Measurements from ENCODE around the gene CLEC4M.
"Not testable (repeated sequence)": the region's sequence is repeated elsewhere in the genome, so short reads cannot be mapped to it uniquely, and the experiment has no call there.

CLEC4M gene

DNA sequence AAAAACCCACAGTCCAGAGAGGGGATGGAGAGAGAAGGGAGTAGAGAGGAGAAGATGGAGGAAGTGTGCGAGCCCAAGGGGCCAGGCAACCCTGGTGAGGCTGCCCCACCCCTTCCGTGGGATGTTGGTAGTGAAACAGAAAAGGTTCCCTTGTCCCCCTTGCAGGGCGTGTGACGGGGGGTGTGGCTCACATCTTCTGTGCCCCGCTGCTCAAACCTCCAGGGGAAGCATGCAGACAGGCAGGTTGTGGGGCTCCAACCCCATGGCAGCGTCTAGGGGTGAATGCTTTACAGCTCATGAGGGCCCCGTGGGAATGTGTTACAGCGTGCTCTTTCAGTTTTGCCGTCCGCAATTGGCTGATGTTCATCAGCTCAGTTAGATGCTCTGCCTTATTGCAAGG lies 52.3 kb downstream of the CLEC4M start:
- peak; percentile 53 for DNase-seq

GRCh38 chr19:7816040-7816439 lies 53.0 kb downstream of the CLEC4M start:
- DNase-seq = not testable (repeated sequence)

GRCh38 chr19:7817801-7818200 lies 54.8 kb downstream of the CLEC4M start:
- no peak for DNase-seq

DNA sequence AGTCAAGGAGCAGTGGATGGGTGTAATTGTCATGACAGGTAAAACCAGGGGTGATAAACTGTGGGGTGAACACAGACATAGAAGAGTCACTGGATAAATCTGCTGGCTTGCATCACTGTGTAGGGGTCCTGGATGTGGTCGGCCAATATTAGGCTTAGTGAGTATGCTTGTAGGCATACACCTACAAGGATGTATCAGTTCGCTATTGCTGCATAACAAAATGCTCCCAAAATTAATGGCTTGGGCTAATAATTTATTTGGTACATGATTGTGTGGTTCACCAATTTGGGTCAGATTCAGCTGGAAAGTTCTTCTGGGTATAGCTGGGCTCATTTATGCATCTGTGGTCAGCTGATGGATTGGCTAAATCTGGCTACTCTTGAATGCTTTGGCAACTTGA lies 55.8 kb downstream of the CLEC4M start:
- no peak for DNase-seq
